T follicular helper cell (primary cell): ENCODE measurements around the gene TLR10.
"Not testable (repeated sequence)": the region's sequence is repeated elsewhere in the genome, so short reads cannot be mapped to it uniquely, and the experiment has no call there.

Experiments
- DNase-seq: peaks from one replicate; pipeline ENCODE4 v3.0.0-alpha.2; 2020; ENCODE audit warnings: low read depth

TLR10 gene

DNA sequence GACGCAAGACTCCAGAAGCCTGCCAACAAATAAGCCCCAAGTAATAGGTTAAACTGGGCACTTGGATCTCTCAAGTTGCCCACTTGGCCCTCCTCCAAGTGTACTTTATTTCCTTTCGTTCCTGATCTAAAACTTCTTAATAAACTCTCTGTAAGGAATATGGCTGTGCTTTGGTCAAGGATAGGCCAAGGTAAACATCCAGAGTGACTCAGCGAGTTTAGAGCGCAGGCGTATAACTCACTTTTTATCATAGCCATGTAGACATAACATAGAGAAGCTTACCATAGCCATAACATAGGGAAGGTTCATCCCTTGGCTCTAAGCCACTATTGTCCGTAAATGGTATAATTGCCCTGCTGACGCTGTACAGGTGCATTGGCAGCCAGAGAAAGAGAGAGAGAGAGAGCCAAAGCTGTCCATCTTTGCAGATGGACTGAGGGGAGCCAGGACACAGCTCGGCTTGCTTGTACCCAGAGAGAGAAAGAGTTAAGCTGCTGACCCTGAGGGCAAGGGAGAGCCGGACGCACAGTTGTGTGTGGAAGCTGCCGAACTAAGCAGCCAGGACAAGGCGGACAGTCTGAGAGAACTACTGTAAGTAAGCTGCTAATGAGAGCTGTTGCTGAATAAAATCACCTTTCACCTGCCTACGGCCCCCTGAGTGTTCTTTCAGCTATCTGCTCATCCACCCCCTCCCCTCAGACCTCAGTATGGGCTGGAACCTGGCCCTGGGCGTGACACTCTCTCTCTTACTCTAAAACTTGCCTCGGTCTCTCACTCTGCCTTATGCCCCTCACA lies 20.0 kb upstream of the TLR10 start:
- DNase-seq, result no peak

DNA sequence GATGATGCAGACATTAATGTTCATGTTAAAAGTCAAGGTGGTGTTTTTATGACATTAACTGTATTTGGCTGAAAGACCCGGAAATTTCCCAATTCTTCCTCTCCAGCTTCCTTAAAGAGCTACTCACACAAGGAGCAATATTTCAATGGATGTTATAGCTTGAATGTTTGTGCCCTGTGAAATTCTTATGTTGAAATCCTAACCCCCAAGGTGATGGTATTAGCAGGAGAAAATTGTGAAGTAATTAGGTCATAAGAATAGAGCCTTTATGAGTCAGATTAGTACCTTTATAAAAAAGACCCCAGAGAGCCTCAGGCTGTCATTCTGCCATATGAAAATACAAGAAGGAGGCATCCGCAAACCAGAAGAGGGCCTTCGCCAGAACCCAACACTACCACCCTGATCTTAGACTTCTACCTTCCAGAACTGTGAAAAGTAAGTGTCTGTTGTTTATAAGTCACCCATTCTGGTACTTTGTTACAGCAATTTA lies 18.2 kb upstream of the TLR10 start:
- no peak for DNase-seq

DNA sequence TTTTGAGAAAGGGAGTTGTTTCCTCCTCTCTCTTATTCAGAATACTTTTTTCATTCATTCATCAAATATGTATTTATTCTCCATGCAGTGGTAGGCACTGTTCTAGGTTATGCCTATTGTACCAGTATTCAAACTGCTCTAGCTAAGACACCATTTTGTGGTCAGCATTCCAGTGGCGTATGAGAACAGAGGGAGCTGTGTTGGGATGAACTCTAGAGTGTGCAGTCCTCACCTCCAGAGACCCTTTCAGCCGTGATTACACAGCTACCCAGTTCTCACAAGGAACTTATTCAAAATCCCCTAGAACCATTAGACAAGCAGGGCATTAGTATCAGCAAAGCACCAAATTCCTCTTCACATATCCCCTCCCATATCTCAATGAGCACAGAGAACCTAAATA lies 17.6 kb upstream of the TLR10 start:
- DNase-seq, result no peak

- no peak for DNase-seq
These were observed 12.3 kb upstream of the TLR10 start for GRCh38 chr4:38795087-38795486.

GRCh38 chr4:38794051-38794450 lies 11.3 kb upstream of the TLR10 start:
- no peak for DNase-seq

- DNase-seq, result no peak
These were observed 8.2 kb upstream of the TLR10 start for GRCh38 chr4:38791010-38791409.

- DNase-seq, result no peak
These were observed 5.5 kb upstream of the TLR10 start for GRCh38 chr4:38788317-38788716.

- no peak for DNase-seq
These were observed 4.9 kb upstream of the TLR10 start for GRCh38 chr4:38787693-38788092.

- no peak for DNase-seq
These were observed 3.2 kb upstream of the TLR10 start for GRCh38 chr4:38785901-38786402.

DNA sequence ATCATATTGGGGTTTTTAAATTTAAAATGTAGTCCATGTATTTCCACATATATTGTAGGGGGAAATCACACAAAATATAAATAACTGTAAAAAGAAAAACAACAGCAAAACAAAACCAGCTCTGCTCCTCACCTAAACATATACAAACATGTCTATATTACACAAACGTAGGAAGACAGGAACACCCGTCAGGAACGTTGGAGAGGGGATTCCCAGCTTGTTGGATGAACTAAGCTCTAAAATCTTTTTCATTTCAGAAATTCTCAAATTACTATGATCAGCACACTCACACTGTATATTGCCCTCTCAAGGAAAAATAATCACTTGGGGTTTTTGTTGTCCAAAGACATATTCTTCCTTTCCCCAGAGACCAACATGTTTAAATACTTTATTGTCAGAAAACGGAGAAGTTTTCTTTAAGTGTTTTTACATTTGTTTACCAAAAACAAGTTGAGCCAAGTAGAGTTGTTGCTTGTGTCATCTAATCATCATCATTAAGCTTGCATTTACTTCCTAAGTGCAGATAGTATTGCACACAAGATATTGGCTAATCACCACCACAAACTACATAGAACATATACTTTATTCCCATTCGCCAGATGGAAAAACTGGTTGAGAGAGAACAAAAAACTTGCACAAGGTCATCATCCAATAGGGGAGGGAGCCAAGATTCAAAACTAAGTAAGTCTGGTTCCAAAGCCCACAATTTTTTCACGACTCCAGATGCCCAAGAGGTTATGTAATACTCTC lies 2.4 kb upstream of the TLR10 start:
- DNase-seq, result no peak

- no peak for DNase-seq
These were observed 1.4 kb upstream of the TLR10 start for GRCh38 chr4:38784141-38784540.

DNA sequence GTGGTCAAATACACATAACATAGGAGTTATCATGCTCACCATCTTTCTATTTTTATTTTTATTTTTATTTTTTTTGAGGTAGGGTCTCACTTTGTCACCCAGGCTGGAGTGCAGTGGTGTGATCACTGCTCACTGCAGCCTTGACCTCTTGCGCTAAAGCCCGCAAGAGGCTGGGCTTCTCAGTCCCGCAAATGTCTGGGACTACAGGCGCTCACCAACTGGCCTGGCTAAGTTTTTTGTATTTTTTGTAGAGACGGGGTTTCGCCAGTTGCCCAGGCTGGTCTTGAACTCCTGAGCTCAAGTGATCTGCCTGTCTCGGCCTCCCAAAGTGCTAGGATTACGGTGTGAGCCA lies 295 bp upstream of the TLR10 start:
- no peak for DNase-seq

DNA sequence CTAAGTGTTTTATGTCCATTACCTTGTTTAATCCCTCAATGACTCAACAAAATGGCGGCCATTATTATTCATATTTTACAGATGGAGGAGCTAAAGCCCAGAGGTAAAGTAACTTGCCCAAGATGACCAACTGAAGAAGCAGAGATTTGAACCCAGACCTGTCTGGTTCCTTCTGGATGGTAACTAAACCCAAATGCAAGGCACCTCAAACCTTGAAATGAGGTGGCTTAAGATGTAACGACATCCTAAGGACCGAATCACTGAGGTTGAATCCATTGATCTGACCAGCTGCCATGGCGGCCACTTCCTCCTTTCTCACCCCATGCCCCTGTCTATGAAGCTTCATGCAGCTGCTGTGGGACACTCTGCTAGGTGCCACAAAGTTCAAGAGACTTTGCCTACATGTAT lies 932 bp downstream of the TLR10 start:
- DNase-seq, result no peak

GRCh38 chr4:38780833-38781484 lies 1.8 kb downstream of the TLR10 start:
- DNase-seq, result no peak

- no peak for DNase-seq
These were observed 3.0 kb downstream of the TLR10 start for GRCh38 chr4:38779790-38780189.

GRCh38 chr4:38777925-38778324 lies 4.9 kb downstream of the TLR10 start:
- not testable (repeated sequence) for DNase-seq

DNA sequence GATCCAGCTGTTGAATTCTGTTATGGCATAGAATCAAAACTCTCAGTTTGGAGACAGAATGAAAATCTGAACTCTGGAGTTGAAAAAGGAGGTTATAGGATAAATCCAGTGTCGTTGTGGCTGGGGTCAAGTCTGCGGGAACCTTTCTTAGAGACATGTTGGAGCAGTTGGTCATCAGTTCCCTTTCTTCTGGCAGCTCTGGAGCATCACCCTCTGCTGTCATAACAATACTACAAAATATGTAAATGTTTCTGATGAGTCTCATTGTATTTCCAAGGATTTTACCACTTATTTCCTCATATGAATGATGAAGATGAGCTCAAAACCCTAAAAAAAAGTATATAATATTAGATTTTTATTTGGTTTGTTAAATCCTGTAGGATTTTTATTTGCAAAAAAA lies 7.5 kb downstream of the TLR10 start:
- no peak for DNase-seq

GRCh38 chr4:38774181-38774955 lies 8.4 kb downstream of the TLR10 start:
- no peak for DNase-seq

DNA sequence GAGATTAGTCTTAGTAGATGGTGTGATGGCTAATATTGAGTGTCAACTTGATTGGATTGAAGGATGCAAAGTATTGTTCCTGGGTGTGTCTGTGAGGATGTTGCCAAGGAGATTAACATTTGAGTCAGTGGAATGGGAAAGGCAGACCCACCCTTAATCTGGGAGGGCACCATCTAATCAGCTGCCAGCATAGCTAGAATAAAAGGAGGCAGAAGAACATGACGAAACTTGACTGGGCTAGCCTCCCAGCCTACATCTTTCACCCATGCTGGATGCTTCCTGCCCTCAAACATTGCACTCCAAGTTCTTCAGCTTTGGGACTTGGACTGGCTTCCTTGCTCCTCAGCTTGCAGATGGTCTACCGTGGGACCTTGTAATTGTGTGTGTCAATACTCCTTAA lies 12.5 kb downstream of the TLR10 start:
- DNase-seq, result not testable (repeated sequence)

DNA sequence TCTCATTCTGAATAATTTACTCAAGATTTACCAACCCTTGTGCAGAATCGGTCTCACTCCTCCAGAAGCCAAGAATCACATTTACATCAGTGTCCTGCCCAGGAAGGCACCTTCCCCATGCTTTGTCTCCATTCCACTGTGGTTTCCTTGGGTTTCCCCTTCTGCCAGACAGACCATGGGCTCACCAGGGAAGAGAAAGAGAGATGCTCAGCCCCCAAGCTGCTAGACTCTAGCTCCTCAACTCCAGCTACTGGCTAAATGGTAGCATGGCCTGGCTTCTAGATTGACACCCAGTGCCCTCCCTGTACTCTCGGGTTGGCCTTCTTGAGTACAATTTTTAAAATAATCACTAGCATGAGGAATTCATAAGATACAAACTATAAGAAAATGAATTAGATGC lies 12.9 kb downstream of the TLR10 start:
- no peak for DNase-seq

DNA sequence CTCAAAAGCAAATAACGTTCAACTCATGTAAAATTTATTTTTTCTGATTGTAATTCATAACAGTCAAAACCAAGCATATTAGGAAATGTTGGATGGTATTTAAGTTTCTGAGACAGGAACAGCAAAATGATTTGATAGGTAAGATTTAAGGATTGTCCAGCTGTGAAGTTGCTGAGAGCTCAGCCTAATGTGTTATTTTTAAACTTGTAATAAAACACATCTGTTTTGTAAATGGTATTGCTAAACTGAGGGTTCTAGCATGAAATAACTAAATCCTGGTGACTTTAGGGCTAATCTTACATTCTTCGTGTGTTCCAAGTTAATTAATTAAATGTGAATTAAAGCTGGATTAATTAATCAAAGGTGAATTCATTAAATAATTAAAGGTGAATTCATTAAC lies 13.3 kb downstream of the TLR10 start:
- DNase-seq, result no peak

DNA sequence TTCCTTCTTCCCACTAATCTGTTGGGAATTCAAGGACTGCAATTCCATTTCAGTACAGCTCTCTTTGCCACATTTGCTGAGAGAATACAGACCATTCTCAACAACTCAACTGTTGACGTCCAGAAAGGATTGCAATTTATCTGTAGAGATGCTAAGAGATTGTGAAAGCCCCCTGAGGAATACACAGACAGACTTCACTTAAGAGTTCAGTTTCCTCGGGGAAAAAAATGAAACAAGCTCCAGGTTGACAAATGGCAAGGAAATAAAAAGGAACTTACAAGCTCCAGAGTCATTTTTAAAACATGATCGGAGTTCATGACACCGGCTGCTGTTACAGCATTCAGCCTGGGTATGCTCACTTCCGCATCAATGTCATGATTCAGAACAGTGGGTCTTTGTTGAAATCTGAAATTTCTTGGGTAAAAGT lies 13.8 kb downstream of the TLR10 start:
- DNase-seq, result no peak
